ENCODE data around the gene STOML3.
"Not testable (repeated sequence)": the region's sequence is repeated elsewhere in the genome, so short reads cannot be mapped to it uniquely, and the experiment has no call there.

- not testable (repeated sequence) for TF ChIP-seq CTCF (conservative IDR thresholded peaks at IDR 0.05); ZFX (IDR thresholded peaks at IDR 0.05)
Measured at GRCh38 chr13:39006371-39007111, 15.9 kb upstream of the STOML3 start.
